HCT116 (cell line): Measurements from ENCODE around the gene PEMT. TPM values are rescaled to one million over a fixed set of nuclear protein-coding genes. Genes with fewer than 3 reads are reported as not detected.

ENCODE experiments used
- ATAC-seq: fragments of 200-7000 bp; cut with Tn5 transposase; 2 replicates; pipeline ENCODE4 v1.9.1; 2020; ENCODE audit warnings: mild to moderate bottlenecking, moderate library complexity
- BruUV-seq: library from RNA; stranded (reverse); fragments of 400-500 nt; replicated peaks from 2 replicates; lab custom pipeline; 2021; lab: Mats Ljungman, UMichigan
- CTCF ChIA-PET: fragments of 300-600 bp; sonication (Branson Sonifier 250); formaldehyde crosslinking; loops from one replicate; lab custom pipeline; 2021; ENCODE audit warnings: antibody characterized with exemption; lab: Charles Lee
- POLR2A ChIA-PET: fragments of 300-600, 350-600 bp; sonication (Branson Sonifier 250); formaldehyde crosslinking; loops from one replicate; lab custom pipeline; 2021; ENCODE audit warnings: antibody characterized with exemption; lab: Charles Lee
- RAD21 ChIA-PET, 2 experiments: fragments of 300-600 bp; sonication (Branson Sonifier 250); formaldehyde crosslinking; loops; one replicate each; lab custom pipeline; 2023; ENCODE audit warnings: low total read pairs in 2 of 2; ENCODE audit not compliant: uncharacterized antibody in 2 of 2, unreplicated experiment in 2 of 2, low non-redundant PET in 1 of 2; lab: Charles Lee
- DNase-seq: peaks from one replicate; pipeline ENCODE4 v3.0.0-alpha.2; 2010; ENCODE audit warnings: low read depth, low spot score
- H2AFZ ChIP-seq: fragments of 200-600 bp; shearing (Covaris generic), sonication (generic); 2 replicates; pipeline ENCODE4 v1.6.1; 2017; ENCODE audit warnings: low read depth, mixed run types, mixed read lengths, antibody characterized with exemption, low read length; ENCODE audit not compliant: poor library complexity, severe bottlenecking
- H3K27ac ChIP-seq: 2 replicates; pipeline ENCODE4 v1.5.1; 2012; ENCODE audit warnings: low read depth, low read length
- H3K27me3 ChIP-seq: fragments of 200-600 bp; sonication (generic); 2 replicates; pipeline ENCODE4 v1.6.1; 2016; ENCODE audit warnings: mixed run types, low read length, mixed read lengths; ENCODE audit not compliant: insufficient read depth
- H3K36me3 ChIP-seq, 2 experiments: fragments of 200-500 bp in 1 of 2; fragments of 200-600 bp in 1 of 2; sonication (Bioruptor generic) in 1 of 2; sonication (generic) in 1 of 2; 2 replicates each; pipeline versions ENCODE4 v1.5.1 to v1.6.1; 2014 to 2016; ENCODE audit warnings: low read length in 2 of 2, inconsistent platforms in 1 of 2, mixed read lengths in 1 of 2, mixed run types in 1 of 2; ENCODE audit not compliant: insufficient read depth in 2 of 2, control insufficient read depth in 1 of 2
- H3K4me1 ChIP-seq, 2 experiments: fragments of 200-600 bp in 1 of 2; sonication (generic) in 1 of 2; 2 replicates each; pipeline versions ENCODE4 v1.5.1 to v1.6.1; 2012 to 2017; ENCODE audit warnings: low read length in 2 of 2, inconsistent platforms in 1 of 2, mild to moderate bottlenecking in 1 of 2, mixed read lengths in 1 of 2, mixed run types in 1 of 2, moderate library complexity in 1 of 2; ENCODE audit not compliant: insufficient read depth in 2 of 2, control insufficient read depth in 1 of 2
- H3K4me2 ChIP-seq: fragments of 200-600 bp; sonication (generic); 2 replicates; pipeline ENCODE4 v1.6.1; 2017; ENCODE audit warnings: mixed run types, low read length, mixed read lengths
- H3K4me3 ChIP-seq, 2 experiments: fragments of 200-600 bp in 1 of 2; sonication (generic) in 1 of 2; replicated peaks in 1 of 2; 2 replicates each; pipeline ENCODE4 v1.5.1; 2011 to 2016; ENCODE audit warnings: low read length in 2 of 2, control low read depth in 1 of 2, low read depth in 1 of 2, mild to moderate bottlenecking in 1 of 2, mixed read lengths in 1 of 2, mixed run types in 1 of 2
- H3K79me2 ChIP-seq: fragments of 200-600 bp; sonication (generic); 2 replicates; pipeline ENCODE4 v1.6.1; 2017; ENCODE audit warnings: mild to moderate bottlenecking, mixed run types, low read length, moderate library complexity, mixed read lengths; ENCODE audit not compliant: insufficient read depth
- H3K9ac ChIP-seq: fragments of 200-600 bp; sonication (generic); 2 replicates; pipeline ENCODE4 v1.6.1; 2016; ENCODE audit warnings: low read length, mixed read lengths
- H3K9me2 ChIP-seq: fragments of 200-600 bp; sonication (generic), shearing (Covaris generic); 2 replicates; pipeline ENCODE4 v1.6.1; 2017; ENCODE audit warnings: mixed run types, mild to moderate bottlenecking, moderate library complexity; ENCODE audit not compliant: insufficient read depth
- H3K9me3 ChIP-seq, 2 experiments: fragments of 200-500 bp in 1 of 2; fragments of 200-600 bp in 1 of 2; sonication (Bioruptor generic) in 1 of 2; sonication (generic) in 1 of 2; 2 replicates each; pipeline ENCODE4 v1.6.1; 2014 to 2017; ENCODE audit warnings: low read length in 2 of 2, mixed read lengths in 2 of 2, inconsistent platforms in 1 of 2, low read depth in 1 of 2, mild to moderate bottlenecking in 1 of 2, mixed run types in 1 of 2, moderate library complexity in 1 of 2; ENCODE audit not compliant: control insufficient read depth in 1 of 2, insufficient read depth in 1 of 2
- H4K20me1 ChIP-seq: fragments of 200-600 bp; sonication (generic), shearing (Covaris generic); 2 replicates; pipeline ENCODE4 v1.6.1; 2017; ENCODE audit warnings: mixed run types, mild to moderate bottlenecking, moderate library complexity; ENCODE audit not compliant: insufficient read depth
- CBX3 ChIP-seq: IDR thresholded peaks from 2 replicates; pipeline ENCODE4 v1.6.1; 2012; ENCODE audit warnings: low read depth
- EGR1 ChIP-seq: IDR thresholded peaks from 2 replicates; pipeline ENCODE4 v1.6.1; 2012; ENCODE audit warnings: low read depth
- EZH2phosphoT487 ChIP-seq: fragments of 200-600 bp; IDR thresholded peaks from 2 replicates; pipeline ENCODE4 v1.6.1; 2018; ENCODE audit warnings: antibody characterized with exemption, borderline replicate concordance
- FOSL1 ChIP-seq: IDR thresholded peaks from 2 replicates; pipeline ENCODE4 v1.6.1; 2012; ENCODE audit warnings: low read depth
- JUND ChIP-seq: IDR thresholded peaks from 2 replicates; pipeline ENCODE4 v1.6.1; 2012
- POLR2AphosphoS5 ChIP-seq: IDR thresholded peaks from 2 replicates; pipeline ENCODE4 v1.6.1; 2011; ENCODE audit warnings: mild to moderate bottlenecking, low read depth, low read length, moderate library complexity
- REST ChIP-seq: IDR thresholded peaks from 2 replicates; pipeline ENCODE4 v1.6.1; 2012; ENCODE audit warnings: low read depth
- SP1 ChIP-seq: IDR thresholded peaks from 2 replicates; pipeline ENCODE4 v1.6.1; 2012; ENCODE audit warnings: low read depth
- SRF ChIP-seq: IDR thresholded peaks from 2 replicates; pipeline ENCODE4 v1.6.1; 2012; ENCODE audit warnings: low read depth
- YY1 ChIP-seq: IDR thresholded peaks from 2 replicates; pipeline ENCODE4 v1.6.1; 2011; ENCODE audit warnings: low read length, low read depth, moderate library complexity, mild to moderate bottlenecking; ENCODE audit not compliant: insufficient replicate concordance; ENCODE audit errors: extremely low read depth
- intact Hi-C: fragments of 100-400 bp; cut with micrococcal nuclease; formaldehyde crosslinking; loops from 2 replicates; pipeline ENCODE4 v1.10.0; 2022
- total RNA-seq: library from RNA; stranded (reverse); gene quantifications from one replicate; pipeline ENCODE4 v1.2.1, GENCODE V29; 2021; ENCODE audit not compliant: unreplicated experiment

The PEMT gene
- total RNA-seq, 1 experiment from 2014 or later: 52.1 TPM

DNA sequence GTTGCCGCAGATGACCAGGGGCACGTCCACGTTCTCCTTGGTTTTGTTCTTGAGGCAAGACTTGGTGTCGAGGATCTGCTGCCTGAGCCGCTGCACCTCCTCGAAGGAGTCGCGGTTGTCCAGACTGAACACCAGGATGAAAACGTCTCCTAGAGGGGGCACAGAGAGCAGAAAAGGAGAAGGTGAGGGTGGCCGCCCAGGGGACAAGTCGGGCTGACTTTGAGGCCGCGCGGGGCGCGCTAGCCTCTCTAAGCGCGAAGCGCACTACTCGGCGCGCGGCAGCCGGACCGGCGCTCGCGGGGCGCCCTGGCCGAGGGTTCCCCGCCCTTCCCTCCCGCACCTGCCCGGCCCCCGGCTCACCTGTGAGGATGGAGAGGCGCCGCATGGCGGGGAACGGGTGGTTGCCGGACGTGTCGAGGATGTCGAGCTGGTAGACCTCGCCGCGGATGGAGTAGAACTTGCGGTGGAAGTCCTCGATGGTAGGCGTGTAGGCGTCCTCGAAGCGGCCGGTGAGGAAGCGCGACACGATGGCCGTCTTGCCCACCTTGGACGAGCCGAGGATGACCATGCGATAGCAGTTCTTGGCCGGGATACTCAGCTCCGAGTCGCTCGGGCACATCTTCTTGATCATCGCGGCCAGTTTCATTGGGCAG lies 95.8 kb downstream of the PEMT start:
- Histone ChIP-seq H3K4me2 (peak overlapping the region; percentile 75), H4K20me1 (no peaks in the 10 kb centered on the region), H3K27me3 (no peaks in the 10 kb centered on the region), H3K9ac (no peak overlapping the region), H3K4me1 (peaks cover 0 to 15% of the 10 kb centered on the region in 2 experiments; a peak in 2 of 4 replicates), H3K9me3 (no peaks in the 10 kb centered on the region), H3K9me2 (no peaks in the 10 kb centered on the region), H2AFZ (no peak overlapping the region), H3K36me3 (peaks cover 0 to 4% of the 10 kb centered on the region in 2 experiments; a peak in 2 of 4 replicates), H3K27ac (no peak overlapping the region), H3K79me2 (no peaks in the 10 kb centered on the region), H3K4me3 (no peak overlapping the region)
- TF ChIP-seq EZH2phosphoT487: no peak
- TF ChIP-seq YY1: no peak
- TF ChIP-seq SP1: no peak
- no peak for TF ChIP-seq POLR2AphosphoS5
- TF ChIP-seq FOSL1: no peak
- TF ChIP-seq JUND: no peak
- no peak for TF ChIP-seq REST
- no peak for TF ChIP-seq CBX3
- no peak for TF ChIP-seq SRF
- no peak for TF ChIP-seq EGR1
- CTCF ChIA-PET: interaction anchor here (1.0 to 2.5 kb wide), 10 partner anchors 9 to 146 kb away, joined by 3 to 31 read pairs (median 10); no protein-coding TSS in a partner anchor
- no peak for DNase-seq
- BruUV-seq: no TSS peak
- POLR2A ChIA-PET: no interaction called here
- RAD21 ChIA-PET: interaction anchor here in 1 of 2 experiments (1.5 kb wide), 1 partner anchor 146 kb away, joined by 8 read pairs; no protein-coding TSS in a partner anchor
- no peak for ATAC-seq
- intact Hi-C loops: no loop called here
